ENCODE results near the gene AGBL3.

GRCh38 chr7:134941952-134942351 is 44.4 kb upstream of the AGBL3 start:
- no peak for TF ChIP-seq POLR2A (IDR thresholded peaks at IDR 0.05; ENCODE audit: low read length)
- no peak for TF ChIP-seq EHF (CRISPR knock-in tag; IDR thresholded peaks at IDR 0.05)
- TF ChIP-seq CTCF (IDR thresholded peaks at IDR 0.05): no peak
- no peak for TF ChIP-seq CEBPB (IDR thresholded peaks at IDR 0.05)
- no peak for TF ChIP-seq EP300 (IDR thresholded peaks at IDR 0.05)
- no peak for TF ChIP-seq POLR2AphosphoS2 (conservative IDR thresholded peaks at IDR 0.05; ENCODE audit: low read length)
- no peak for TF ChIP-seq NFE2L2 (conservative IDR thresholded peaks at IDR 0.05; ENCODE audit: low read length)
- no peak for TF ChIP-seq BHLHE40 (IDR thresholded peaks at IDR 0.05; ENCODE audit: low read depth, low read length)
- no peak for TF ChIP-seq JUN (IDR thresholded peaks at IDR 0.05)
- TF ChIP-seq KDM1A (IDR thresholded peaks at IDR 0.05; ENCODE audit: low read depth): no peak
- TF ChIP-seq HMGXB4 (CRISPR knock-in tag; IDR thresholded peaks at IDR 0.05; ENCODE audit: borderline replicate concordance): no peak
- no peak for TF ChIP-seq MAX (IDR thresholded peaks at IDR 0.05)
- no peak for TF ChIP-seq EHMT2 (IDR thresholded peaks at IDR 0.05; ENCODE audit: low read depth)
- TF ChIP-seq FOSB (CRISPR knock-in tag; IDR thresholded peaks at IDR 0.05): no peak
